Testis (tissue), 3 donors: ENCODE data around the gene ARID4B. TPM values are rescaled to one million over a fixed set of nuclear protein-coding genes. Genes with fewer than 3 reads are reported as not detected.

Source experiments
- DNase-seq: peaks from one replicate; pipeline ENCODE4 v3.0.0-alpha.2; 2019
- H3K27ac ChIP-seq, 2 donors: fragments of 200-600 bp; sonication (generic); one replicate each; pipeline ENCODE4 v1.5.1; 2019
- H3K27me3 ChIP-seq: fragments of 200-600 bp; sonication (generic); one replicate; pipeline ENCODE4 v1.5.1; 2019
- H3K36me3 ChIP-seq: fragments of 200-600 bp; sonication (generic); one replicate; pipeline ENCODE4 v1.5.1; 2017; ENCODE audit warnings: low read depth; ENCODE audit errors: missing control alignments
- H3K4me1 ChIP-seq: fragments of 200-600 bp; sonication (generic); one replicate; pipeline ENCODE4 v1.5.1; 2019
- H3K4me3 ChIP-seq, 2 donors: fragments of 200-600 bp; sonication (generic); one replicate each; pipeline ENCODE4 v1.5.1; 2017 to 2019
- H3K9me3 ChIP-seq: fragments of 200-600 bp; sonication (generic); one replicate; pipeline ENCODE4 v1.5.1; 2017
- POLR2A ChIP-seq: fragments of 450-650 bp; IDR thresholded peaks from one replicate; pipeline ENCODE4 v1.6.1; 2017; ENCODE audit warnings: antibody characterized with exemption, mild to moderate bottlenecking, moderate library complexity
- WGBS, 2 donors: methylation state at CpG; one replicate each; pipeline ENCODE4 v1.1.5; 2018; 5-methylcytosine and 5-hydroxymethylcytosine counted together
- intact Hi-C: fragments of 100-400 bp; cut with DNase I; formaldehyde crosslinking; loops from one replicate; pipeline ENCODE4 v1.15.1; 2023; ENCODE audit warnings: low total_unique reads
- polyA plus RNA-seq: library from polyadenylated mRNA; stranded (reverse); fragments of 350-450 nt; fragmentation: Illumina TruSeq; extraction: RNeasy Lipid Tissue Mini Kit (QIAGEN cat#74804); gene quantifications from one replicate; pipeline ENCODE4 v1.2.3, GENCODE V29; 2014; ENCODE audit warnings: low read depth, low replicate concordance; ENCODE audit not compliant: insufficient read depth
- total RNA-seq, 2 donors: library from RNA; depleted of rRNA; stranded (reverse); fragments of >200 nt; gene quantifications; one replicate each; pipeline ENCODE4 v1.2.3, GENCODE V29; 2016
- TF ChIP-seq, protein P1 (sequence below), 3 experiments: fragments of 450-650 bp in 2 of 3; fragments of 200-600 bp in 1 of 3; sonication (generic) in 1 of 3; IDR thresholded peaks; one replicate each; pipeline ENCODE4 v1.5.1; 2016 to 2019; ENCODE audit warnings: antibody characterized with exemption in 3 of 3, mild to moderate bottlenecking in 2 of 3, moderate library complexity in 1 of 3

Gene ARID4B
- total and polyA plus RNA-seq, 3 donors from 2014 or later: 11.6 to 72.4 (median 60.0) TPM

- 92 to 94% methylated on average over 4 of the region's 4 CpGs for WGBS, 2 donors
- Histone ChIP-seq H3K27ac (no peak overlapping the region), H3K4me3 (no peak overlapping the region), H3K36me3 (no peaks in the 10 kb centered on the region), H3K27me3 (no peaks in the 10 kb centered on the region), H3K4me1 (no peaks in the 10 kb centered on the region), H3K9me3 (no peaks in the 10 kb centered on the region)
- intact Hi-C loops: no loop called here
- no peak for DNase-seq
- TF ChIP-seq POLR2A: no peak
- TF ChIP-seq, protein P1, sequence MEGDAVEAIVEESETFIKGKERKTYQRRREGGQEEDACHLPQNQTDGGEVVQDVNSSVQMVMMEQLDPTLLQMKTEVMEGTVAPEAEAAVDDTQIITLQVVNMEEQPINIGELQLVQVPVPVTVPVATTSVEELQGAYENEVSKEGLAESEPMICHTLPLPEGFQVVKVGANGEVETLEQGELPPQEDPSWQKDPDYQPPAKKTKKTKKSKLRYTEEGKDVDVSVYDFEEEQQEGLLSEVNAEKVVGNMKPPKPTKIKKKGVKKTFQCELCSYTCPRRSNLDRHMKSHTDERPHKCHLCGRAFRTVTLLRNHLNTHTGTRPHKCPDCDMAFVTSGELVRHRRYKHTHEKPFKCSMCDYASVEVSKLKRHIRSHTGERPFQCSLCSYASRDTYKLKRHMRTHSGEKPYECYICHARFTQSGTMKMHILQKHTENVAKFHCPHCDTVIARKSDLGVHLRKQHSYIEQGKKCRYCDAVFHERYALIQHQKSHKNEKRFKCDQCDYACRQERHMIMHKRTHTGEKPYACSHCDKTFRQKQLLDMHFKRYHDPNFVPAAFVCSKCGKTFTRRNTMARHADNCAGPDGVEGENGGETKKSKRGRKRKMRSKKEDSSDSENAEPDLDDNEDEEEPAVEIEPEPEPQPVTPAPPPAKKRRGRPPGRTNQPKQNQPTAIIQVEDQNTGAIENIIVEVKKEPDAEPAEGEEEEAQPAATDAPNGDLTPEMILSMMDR (IDR thresholded peaks at IDR 0.05): no peak
Observed at GRCh38 chr1:235292790-235293189, 35.2 kb downstream of the ARID4B start.

DNA sequence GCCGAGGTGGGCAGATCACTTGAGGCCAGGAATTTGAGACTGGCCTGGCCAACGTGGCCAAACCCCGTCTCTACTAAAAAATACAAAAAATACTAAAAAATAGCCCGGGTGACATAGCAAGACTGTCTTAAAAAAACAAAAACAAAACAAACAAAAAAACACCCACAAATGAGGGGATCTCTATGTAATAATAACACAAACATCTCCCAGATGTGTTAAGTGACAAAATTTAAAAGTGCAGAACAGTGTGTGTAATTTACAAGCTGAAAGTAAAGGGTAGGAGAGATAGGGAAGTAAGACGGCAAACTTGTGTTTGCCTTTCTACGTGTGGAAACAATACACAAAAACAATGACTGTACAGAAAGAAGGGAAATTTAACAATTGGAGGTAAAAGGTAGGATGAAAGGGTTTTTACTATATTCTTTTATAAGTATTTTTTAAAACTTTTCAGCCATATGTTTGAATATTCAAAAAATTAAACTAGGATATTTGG is 36.3 kb downstream of the ARID4B start:
- no peaks in the 10 kb centered on the region for H3K27me3 ChIP-seq
- no peaks in the 10 kb centered on the region for H3K9me3 ChIP-seq
- no peaks in the 10 kb centered on the region for H3K36me3 ChIP-seq
- TF ChIP-seq, protein P1 (IDR thresholded peaks at IDR 0.05): no peak
- TF ChIP-seq POLR2A: no peak
- WGBS, 2 donors: 51 to 53% methylated on average over 6 of the region's 6 CpGs
- H3K4me1 ChIP-seq: peaks cover 1% of the 10 kb centered on the region
- intact Hi-C loops: no loop called here
- DNase-seq: no peak
- H3K4me3 ChIP-seq: no peak overlapping the region
- H3K27ac ChIP-seq: no peak overlapping the region

- TF ChIP-seq, protein P1 (IDR thresholded peaks at IDR 0.05): no peak
- TF ChIP-seq POLR2A: no peak
- Histone ChIP-seq H3K4me3 (no peak overlapping the region), H3K4me1 (peaks cover 4% of the 10 kb centered on the region), H3K27ac (no peak overlapping the region), H3K9me3 (no peaks in the 10 kb centered on the region), H3K36me3 (no peaks in the 10 kb centered on the region), H3K27me3 (no peaks in the 10 kb centered on the region)
- intact Hi-C loops: no loop called here
- 77 to 79% methylated on average over 12 of the region's 12 CpGs for WGBS, 2 donors
- DNase-seq: no peak
Observed at GRCh38 chr1:235290740-235291502, 37.1 kb downstream of the ARID4B start.

GRCh38 chr1:235289859-235290739 is 37.9 kb downstream of the ARID4B start:
- WGBS, 2 donors: 84 to 88% methylated on average over 12 of the region's 12 CpGs
- no peak overlapping the region for H3K27ac ChIP-seq
- intact Hi-C loops: no loop called here
- no peak overlapping the region for H3K4me3 ChIP-seq
- DNase-seq: no peak
- H3K27me3 ChIP-seq: no peaks in the 10 kb centered on the region
- H3K4me1 ChIP-seq: peaks cover 4% of the 10 kb centered on the region
- TF ChIP-seq, protein P1 (IDR thresholded peaks at IDR 0.05): no peak
- TF ChIP-seq POLR2A: no peak
- H3K9me3 ChIP-seq: no peaks in the 10 kb centered on the region
- no peaks in the 10 kb centered on the region for H3K36me3 ChIP-seq
